SIG-M5 treated with dmso at 0.1 percent for 504 hours (cell line): ENCODE data around the gene WNK4.
"Not testable (repeated sequence)": the region's sequence is repeated elsewhere in the genome, so short reads cannot be mapped to it uniquely, and the experiment has no call there.

Experiments
- DNase-seq: peaks from one replicate; lab custom pipeline; 2025; ENCODE audit not compliant: unreplicated experiment; lab: John Stamatoyannopoulos, UW

WNK4 gene

GRCh38 chr17:42769964-42770363 is 10.4 kb upstream of the WNK4 start:
- not testable (repeated sequence) for DNase-seq

DNA sequence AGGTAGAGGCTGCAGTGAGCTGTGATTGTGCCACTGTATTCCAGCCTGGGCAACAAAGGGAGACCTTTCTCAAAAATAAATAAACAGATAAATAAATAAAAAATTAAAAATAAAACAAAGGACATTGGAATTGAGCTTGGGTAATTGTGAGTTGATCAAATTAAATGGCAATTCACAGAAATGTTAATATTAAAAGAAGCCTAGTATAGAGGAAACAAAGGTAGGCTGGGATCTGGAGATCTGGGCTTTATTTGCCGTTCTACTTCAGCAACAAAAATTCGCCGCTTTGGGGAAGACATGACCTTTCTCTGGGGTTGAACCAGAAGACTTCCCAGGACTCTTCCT is 7.5 kb upstream of the WNK4 start:
- no peak for DNase-seq

DNA sequence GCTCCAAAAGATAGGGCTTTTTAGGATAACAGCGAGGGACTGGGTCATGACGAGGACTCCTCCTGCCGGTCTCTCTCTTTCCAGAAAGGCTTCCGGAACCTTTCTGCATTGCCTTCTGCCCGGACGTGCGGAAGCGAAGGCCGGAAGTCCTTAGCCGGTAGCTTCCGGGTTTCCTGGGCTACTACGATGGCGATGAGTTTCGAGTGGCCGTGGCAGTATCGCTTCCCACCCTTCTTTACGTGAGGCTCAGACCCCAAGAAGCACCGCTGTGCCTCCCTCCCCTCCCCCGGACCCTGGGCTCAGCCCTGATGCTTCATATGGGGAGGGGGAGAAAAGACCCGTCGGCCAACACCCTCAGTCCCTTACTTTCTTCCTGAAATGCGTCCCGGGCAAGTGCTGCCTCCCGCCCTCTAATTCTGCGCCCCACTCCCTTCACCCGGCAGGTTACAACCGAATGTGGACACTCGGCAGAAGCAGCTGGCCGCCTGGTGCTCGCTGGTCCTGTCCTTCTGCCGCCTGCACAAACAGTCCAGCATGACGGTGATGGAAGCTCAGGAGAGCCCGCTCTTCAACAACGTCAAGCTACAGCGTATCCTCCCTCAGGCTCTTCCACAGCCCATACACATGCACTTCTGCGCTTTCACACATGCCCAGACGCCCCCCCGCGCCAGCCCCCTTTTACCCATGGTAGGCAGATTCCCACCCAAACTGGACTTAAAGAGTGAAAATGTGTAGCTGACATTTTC is 6.9 kb upstream of the WNK4 start, which contains the start of gene VPS25:
Gene VPS25 (plus strand): TSS at position 160 of the 746 bp plus-strand sequence. CDS start 27 bp downstream, at position 187.
- peak; percentile 79 for DNase-seq

GRCh38 chr17:42774066-42774745 is 6.2 kb upstream of the WNK4 start:
- no peak for DNase-seq

- DNase-seq: peak; percentile 88
Observed at GRCh38 chr17:42775534-42776098, 4.8 kb upstream of the WNK4 start.

DNA sequence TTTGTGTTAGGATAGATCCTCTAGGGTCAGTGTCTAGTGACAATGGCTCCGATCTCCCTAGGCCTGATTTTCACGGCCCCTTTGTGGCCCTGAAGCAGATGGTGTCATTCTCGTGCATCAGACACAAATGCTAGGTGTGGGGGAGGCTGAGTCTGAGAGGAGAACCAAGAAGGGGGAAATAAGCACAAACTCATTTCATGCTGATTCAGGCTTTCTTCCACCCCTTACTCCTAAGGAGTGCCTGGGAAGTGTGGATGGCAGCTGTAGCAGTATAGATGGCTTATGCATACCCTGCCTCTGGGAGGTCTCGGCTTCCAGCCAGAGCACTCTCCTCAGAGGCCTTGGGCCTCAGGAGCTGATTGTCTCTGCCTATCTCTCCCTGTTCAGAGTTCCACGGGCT is 1.8 kb upstream of the WNK4 start:
- no peak for DNase-seq

- no peak for DNase-seq
Observed at GRCh38 chr17:42779304-42779935, 990 bp upstream of the WNK4 start.

DNA sequence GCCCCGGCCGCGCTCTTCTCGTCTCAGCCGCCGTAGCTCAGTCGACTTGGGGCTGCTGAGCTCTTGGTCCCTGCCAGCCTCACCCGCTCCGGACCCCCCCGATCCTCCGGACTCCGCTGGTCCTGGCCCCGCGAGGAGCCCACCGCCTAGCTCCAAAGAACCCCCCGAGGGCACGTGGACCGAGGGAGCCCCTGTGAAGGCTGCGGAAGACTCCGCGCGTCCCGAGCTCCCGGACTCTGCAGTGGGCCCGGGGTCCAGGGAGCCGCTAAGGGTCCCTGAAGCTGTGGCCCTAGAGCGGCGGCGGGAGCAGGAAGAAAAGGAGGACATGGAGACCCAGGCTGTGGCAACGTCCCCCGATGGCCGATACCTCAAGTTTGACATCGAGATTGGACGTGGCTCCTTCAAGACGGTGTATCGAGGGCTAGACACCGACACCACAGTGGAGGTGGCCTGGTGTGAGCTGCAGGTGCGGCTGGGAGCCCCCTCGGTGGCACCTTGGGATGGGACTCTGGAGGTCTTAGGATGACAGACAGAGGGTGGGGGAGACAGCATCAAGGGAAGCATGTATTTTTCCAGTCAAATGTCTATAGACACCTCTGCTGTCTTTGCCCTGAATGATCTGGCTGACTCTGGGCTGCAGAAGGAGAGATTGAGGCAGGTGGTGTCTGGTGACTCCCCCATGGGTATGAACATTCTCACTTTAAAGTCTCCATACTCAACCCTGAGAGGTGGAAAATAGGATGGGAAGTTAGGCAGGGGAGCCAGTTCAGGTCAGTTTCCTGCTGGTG is 635 bp downstream of the WNK4 start:
- no peak for DNase-seq

DNA sequence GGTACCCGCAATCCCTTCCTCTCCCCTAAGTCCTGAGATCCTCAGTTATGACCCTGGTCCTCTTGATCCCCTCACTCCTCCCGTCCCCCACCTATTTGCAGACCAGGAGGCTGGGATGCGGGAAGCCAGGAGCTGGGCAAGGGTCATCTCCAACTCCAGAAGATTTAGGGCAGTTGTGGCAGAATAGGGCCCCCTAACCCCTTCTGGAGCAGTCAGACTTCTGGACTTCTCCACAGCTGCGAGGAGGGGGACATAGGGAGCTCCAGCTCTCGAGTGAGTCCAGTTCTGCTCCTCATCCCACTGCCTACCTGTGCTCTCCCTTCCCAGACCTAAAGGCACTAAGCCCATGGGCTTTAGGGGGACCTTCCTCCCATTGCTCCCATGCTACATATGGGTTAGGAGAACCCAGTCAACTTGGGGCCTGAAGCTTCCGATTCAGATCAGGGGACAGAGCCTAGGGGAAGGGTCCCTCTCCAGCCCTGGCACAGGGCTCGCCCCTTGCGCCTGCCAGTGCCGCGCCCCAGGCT is 1.3 kb downstream of the WNK4 start:
- DNase-seq: no peak

- DNase-seq: no peak
Observed at GRCh38 chr17:42782166-42783061, 2.0 kb downstream of the WNK4 start.

GRCh38 chr17:42783062-42783790 is 2.8 kb downstream of the WNK4 start:
- DNase-seq: no peak

- DNase-seq: no peak
Observed at GRCh38 chr17:42783791-42784138, 3.4 kb downstream of the WNK4 start.

DNA sequence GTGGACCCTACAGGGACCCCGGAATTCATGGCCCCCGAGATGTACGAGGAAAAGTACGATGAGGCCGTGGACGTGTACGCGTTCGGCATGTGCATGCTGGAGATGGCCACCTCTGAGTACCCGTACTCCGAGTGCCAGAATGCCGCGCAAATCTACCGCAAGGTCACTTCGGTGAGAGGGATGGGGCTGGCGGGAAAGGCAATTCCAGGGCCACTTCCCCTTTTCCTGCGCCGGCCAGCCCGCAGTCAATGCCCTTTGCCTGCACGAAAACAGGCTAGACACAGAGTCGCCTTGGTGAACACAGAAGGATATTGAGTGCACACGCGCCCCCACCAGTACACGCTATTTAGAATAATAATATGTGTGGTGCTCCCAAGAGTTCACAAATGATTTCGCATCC is 4.0 kb downstream of the WNK4 start:
- peak; percentile 22 for DNase-seq

GRCh38 chr17:42784811-42785592 is 4.6 kb downstream of the WNK4 start:
- DNase-seq: no peak

DNA sequence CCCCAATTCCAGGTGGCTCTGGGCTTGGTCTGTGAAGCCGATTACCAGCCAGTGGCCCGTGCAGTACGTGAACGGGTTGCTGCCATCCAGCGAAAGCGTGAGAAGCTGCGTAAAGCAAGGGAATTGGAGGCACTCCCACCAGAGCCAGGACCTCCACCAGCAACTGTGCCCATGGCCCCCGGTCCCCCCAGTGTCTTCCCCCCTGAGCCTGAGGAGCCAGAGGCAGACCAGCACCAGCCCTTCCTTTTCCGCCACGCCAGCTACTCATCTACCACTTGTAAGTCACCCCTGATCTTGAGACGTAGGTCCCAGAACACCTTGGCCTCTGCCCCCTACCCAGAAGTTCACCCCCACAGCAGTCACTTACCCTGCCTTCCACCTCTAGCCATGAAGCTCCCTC is 6.9 kb downstream of the WNK4 start:
- no peak for DNase-seq

DNA sequence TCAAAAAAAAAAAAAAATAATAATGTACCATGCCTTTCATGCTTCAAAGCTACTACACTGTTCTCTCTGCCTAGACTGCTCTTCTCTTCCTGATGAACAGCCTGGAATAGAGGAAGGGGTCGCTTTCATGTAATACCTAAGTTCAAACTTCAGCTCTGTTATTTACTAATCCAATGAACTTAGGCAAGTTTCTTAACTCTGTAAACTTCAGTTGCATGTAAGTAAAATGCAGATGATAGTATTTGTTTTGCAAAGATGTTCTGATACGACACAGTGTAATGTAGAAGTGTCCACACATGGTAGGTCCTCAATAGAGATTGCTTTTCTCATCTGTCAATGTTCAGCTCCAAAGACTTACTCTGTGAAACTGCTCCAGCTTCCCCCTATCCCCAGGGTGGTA is 11.5 kb downstream of the WNK4 start:
- DNase-seq: no peak

- no peak for DNase-seq
Observed at GRCh38 chr17:42792545-42792944, 12.1 kb downstream of the WNK4 start.

DNA sequence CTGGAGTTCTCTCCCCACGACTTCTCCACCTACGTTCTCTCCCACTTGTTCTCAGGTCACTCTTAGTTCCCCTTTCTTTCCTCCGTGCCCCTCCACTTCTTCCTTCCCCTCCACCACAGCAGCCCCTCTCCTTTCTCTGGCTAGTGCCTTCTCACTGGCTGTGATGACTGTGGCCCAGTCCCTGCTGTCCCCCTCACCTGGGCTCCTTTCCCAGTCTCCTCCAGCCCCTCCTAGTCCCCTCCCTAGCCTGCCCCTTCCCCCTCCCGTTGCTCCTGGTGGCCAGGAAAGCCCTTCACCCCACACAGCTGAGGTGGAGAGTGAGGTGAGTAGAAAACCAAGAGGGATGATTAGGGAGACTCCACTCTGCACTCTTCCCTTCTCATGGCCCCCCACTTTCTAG is 14.7 kb downstream of the WNK4 start:
- DNase-seq: no peak

DNA sequence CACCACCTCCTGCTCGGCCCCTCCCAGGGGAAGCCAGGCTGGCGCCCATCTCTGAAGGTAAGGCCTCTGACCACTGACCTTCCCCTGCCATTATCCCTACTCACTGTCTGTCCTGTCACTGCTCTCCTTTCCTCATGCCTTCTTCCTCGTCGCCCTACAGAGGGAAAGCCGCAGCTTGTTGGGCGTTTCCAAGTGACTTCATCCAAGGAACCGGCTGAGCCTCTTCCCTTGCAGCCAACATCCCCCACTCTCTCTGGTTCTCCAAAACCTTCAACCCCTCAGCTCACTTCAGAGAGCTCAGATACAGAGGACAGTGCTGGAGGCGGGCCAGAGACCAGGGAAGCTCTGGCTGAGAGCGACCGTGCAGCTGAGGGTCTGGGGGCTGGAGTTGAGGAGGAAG is 15.1 kb downstream of the WNK4 start:
- DNase-seq: no peak
